Measurements from ENCODE around the gene TUBD1. TPM values are rescaled to one million over a fixed set of nuclear protein-coding genes. Genes with fewer than 3 reads are reported as not detected.
"Not testable (repeated sequence)": the region's sequence is repeated elsewhere in the genome, so short reads cannot be mapped to it uniquely, and the experiment has no call there.

The TUBD1 gene
- total RNA-seq, 2 donors from 2014 or later: 8.5 to 10.5 TPM

GRCh38 chr17:59850311-59850710, 42.4 kb downstream of the TUBD1 start:
- DNase-seq; ATAC-seq; intact Hi-C loops (cut with DNase I): not testable (repeated sequence)

GRCh38 chr17:59848778-59849177, 44.0 kb downstream of the TUBD1 start:
- intact Hi-C loops (cut with DNase I): no loop called here
- DNase-seq: peak; percentile 64
- peak; percentile 8 to 33 for ATAC-seq

GRCh38 chr17:59848385-59848668, 44.4 kb downstream of the TUBD1 start:
- ATAC-seq (no peak), DNase-seq (no peak)
- intact Hi-C loops (cut with DNase I): no loop called here

- intact Hi-C loops (cut with DNase I): no loop called here
- DNase-seq (no peak), ATAC-seq (peak; percentile 25 to 43)
Measured at GRCh38 chr17:59846394-59847165, 46.2 kb downstream of the TUBD1 start.

GRCh38 chr17:59845595-59846393, 46.9 kb downstream of the TUBD1 start:
- intact Hi-C loops (cut with DNase I): no loop called here
- peak; percentile 23 to 39 for ATAC-seq
- DNase-seq: no peak

- intact Hi-C loops (cut with DNase I): no loop called here
- ATAC-seq: peak in 1 of 2 donors; percentile 0
- no peak for DNase-seq
Measured at GRCh38 chr17:59844884-59845594, 47.7 kb downstream of the TUBD1 start.

GRCh38 chr17:59842901-59843652, 49.7 kb downstream of the TUBD1 start:
- intact Hi-C loops (cut with DNase I): no loop called here
- ATAC-seq: peak in 1 of 2 donors; percentile 14
- peak; percentile 57 for DNase-seq

- ATAC-seq; intact Hi-C loops (cut with DNase I): not testable (repeated sequence)
Measured at GRCh38 chr17:59841882-59842263, 50.9 kb downstream of the TUBD1 start.

GRCh38 chr17:59841091-59841881, 51.5 kb downstream of the TUBD1 start:
- intact Hi-C loops (cut with DNase I); ATAC-seq; DNase-seq: not testable (repeated sequence)

More at GRCh38 chr17:59841882-59842263, 50.9 kb downstream of the TUBD1 start:
- not testable (repeated sequence) for DNase-seq

GRCh38 chr17:59840329-59841090, 52.2 kb downstream of the TUBD1 start:
- DNase-seq (no peak), ATAC-seq (no peak)
- intact Hi-C loops (cut with DNase I): no loop called here

- intact Hi-C loops (cut with DNase I): loop anchor here in 1 of 2 donors (5.0 kb wide), 1 partner anchor 87 kb away; no protein-coding TSS in a partner anchor
- DNase-seq (no peak), ATAC-seq (no peak)
Measured at GRCh38 chr17:59839651-59840328, 53.0 kb downstream of the TUBD1 start.

GRCh38 chr17:59838052-59838916, 54.5 kb downstream of the TUBD1 start:
- intact Hi-C loops (cut with DNase I): loop anchor here in 1 of 2 donors (5.0 kb wide), 1 partner anchor 86 kb away; no protein-coding TSS in a partner anchor
- ATAC-seq: peak in 1 of 2 donors; percentile 5
- no peak for DNase-seq

- peak; percentile 64 for DNase-seq
- intact Hi-C loops (cut with DNase I): loop anchor here in 1 of 2 donors (5.0 kb wide), 1 partner anchor 85 kb away; no protein-coding TSS in a partner anchor
Measured at GRCh38 chr17:59837308-59838051, 55.3 kb downstream of the TUBD1 start.

GRCh38 chr17:59832883-59833379, 59.8 kb downstream of the TUBD1 start:
- DNase-seq: no peak
- intact Hi-C loops (cut with DNase I): loop anchor here in 1 of 2 donors (5.0 kb wide), 1 partner anchor 46 kb away; no protein-coding TSS in a partner anchor
- ATAC-seq: no peak

More at GRCh38 chr17:59837308-59838051, 55.3 kb downstream of the TUBD1 start:
- peak; percentile 92 to 93 for ATAC-seq
